ENCODE measurements around the gene SCYGR1. TPM values are rescaled to one million over a fixed set of nuclear protein-coding genes. Genes with fewer than 3 reads are reported as not detected.
A peak's percentile ranks its signal among the peaks of the same experiment; 100 is the strongest.
"Not testable (repeated sequence)": the region's sequence is repeated elsewhere in the genome, so short reads cannot be mapped to it uniquely, and the experiment has no call there.

SCYGR1 gene
- total RNA-seq, 1 donor: not detected

GRCh38 chr2:227374158-227374557 lies 13.6 kb downstream of the SCYGR1 start:
- peak in 1 of 3 donors; percentile 46 for DNase-seq (ENCODE audit: low read depth in 2 of 3, low spot score in 2 of 3)

GRCh38 chr2:227373389-227373788 lies 14.4 kb downstream of the SCYGR1 start:
- no peak for DNase-seq (ENCODE audit: low read depth in 2 of 3, low spot score in 2 of 3)

GRCh38 chr2:227370791-227371312 lies 16.9 kb downstream of the SCYGR1 start:
- DNase-seq (ENCODE audit: low read depth in 2 of 3, low spot score in 2 of 3): peak in 1 of 3 donors; percentile 10

GRCh38 chr2:227370092-227370491 lies 17.7 kb downstream of the SCYGR1 start:
- DNase-seq (ENCODE audit: low read depth in 2 of 3, low spot score in 2 of 3): no peak

GRCh38 chr2:227368574-227368973 lies 19.2 kb downstream of the SCYGR1 start:
- no peak for DNase-seq (ENCODE audit: low read depth in 2 of 3, low spot score in 2 of 3)

GRCh38 chr2:227367427-227367795 lies 20.3 kb downstream of the SCYGR1 start:
- no peak for DNase-seq (ENCODE audit: low read depth in 2 of 3, low spot score in 2 of 3)

- no peak for DNase-seq (ENCODE audit: low read depth in 2 of 3, low spot score in 2 of 3)
Observed at GRCh38 chr2:227366769-227367426, 20.9 kb downstream of the SCYGR1 start.

GRCh38 chr2:227365833-227366232 lies 21.9 kb downstream of the SCYGR1 start:
- no peak for DNase-seq (ENCODE audit: low read depth in 2 of 3, low spot score in 2 of 3)

- not testable (repeated sequence) for DNase-seq (ENCODE audit: low read depth in 2 of 3, low spot score in 2 of 3)
Observed at GRCh38 chr2:227364585-227365263, 23.0 kb downstream of the SCYGR1 start.

GRCh38 chr2:227363756-227364155 lies 24.0 kb downstream of the SCYGR1 start:
- DNase-seq (ENCODE audit: low read depth in 2 of 3, low spot score in 2 of 3): peak in 2 of 3 donors; percentile 1 to 20

GRCh38 chr2:227360351-227360750 lies 27.4 kb downstream of the SCYGR1 start:
- no peak for DNase-seq (ENCODE audit: low read depth in 2 of 3, low spot score in 2 of 3)

- DNase-seq (ENCODE audit: low read depth in 2 of 3, low spot score in 2 of 3): no peak
Observed at GRCh38 chr2:227351639-227352038, 36.1 kb downstream of the SCYGR1 start.

- no peak for DNase-seq (ENCODE audit: low read depth in 2 of 3, low spot score in 2 of 3)
Observed at GRCh38 chr2:227349989-227350612, 37.6 kb downstream of the SCYGR1 start.

- DNase-seq (ENCODE audit: low read depth in 2 of 3, low spot score in 2 of 3): no peak
Observed at GRCh38 chr2:227348324-227348723, 39.4 kb downstream of the SCYGR1 start.

- DNase-seq (ENCODE audit: low read depth in 2 of 3, low spot score in 2 of 3): no peak
Observed at GRCh38 chr2:227347117-227347516, 40.6 kb downstream of the SCYGR1 start.

GRCh38 chr2:227344231-227344630 lies 43.5 kb downstream of the SCYGR1 start:
- no peak for DNase-seq (ENCODE audit: low read depth in 2 of 3, low spot score in 2 of 3)

- DNase-seq (ENCODE audit: low read depth in 2 of 3, low spot score in 2 of 3): no peak
Observed at GRCh38 chr2:227341553-227341952, 46.2 kb downstream of the SCYGR1 start.

- no peak for DNase-seq (ENCODE audit: low read depth in 2 of 3, low spot score in 2 of 3)
Observed at GRCh38 chr2:227340106-227340505, 47.6 kb downstream of the SCYGR1 start.

GRCh38 chr2:227339098-227339599 lies 48.6 kb downstream of the SCYGR1 start:
- DNase-seq (ENCODE audit: low read depth in 2 of 3, low spot score in 2 of 3): no peak
